Activated CD4-positive, CD25-positive, alpha-beta regulatory T cell treated with anti-CD3 and anti-CD28 coated beads, Interleukin-2, amount 50 U/mL, for 16 hours (primary cell): ENCODE results near the gene LINC00237.

Source experiments
- DNase-seq: peaks from one replicate; pipeline ENCODE4 v3.0.0-alpha.2; 2020; ENCODE audit warnings: low read depth, low spot score

LINC00237 gene

GRCh38 chr20:21047981-21048380, 58.2 kb downstream of the LINC00237 start:
- DNase-seq, result no peak

GRCh38 chr20:21046413-21047070, 59.6 kb downstream of the LINC00237 start:
- DNase-seq, result no peak
